GM12878 (cell line): ENCODE results near the gene UBC.

Source experiments
- CHD2 ChIP-seq: IDR thresholded peaks from 2 replicates; pipeline ENCODE4 v1.6.1; 2011; ENCODE audit warnings: low read depth, low read length, improper control_type of control experiment, borderline replicate concordance
- CTCF ChIP-seq, 3 experiments: IDR thresholded peaks in 2 of 3; conservative IDR thresholded peaks in 1 of 3; 2 replicates each; pipeline ENCODE4 v1.5.1; 2011; ENCODE audit warnings: low read depth in 3 of 3, low read length in 3 of 3, mild to moderate bottlenecking in 3 of 3, control low read depth in 2 of 3, moderate library complexity in 2 of 3, inconsistent platforms in 1 of 3, mixed read lengths in 1 of 3; ENCODE audit not compliant: control insufficient read depth in 2 of 3, insufficient read depth in 1 of 3; ENCODE audit errors: extremely low read depth in 1 of 3
- EP300 ChIP-seq, 2 experiments: fragments of 150-350 bp in 1 of 2; IDR thresholded peaks; 2 replicates each; pipeline ENCODE4 v1.6.1; 2011 to 2012; ENCODE audit warnings: low read depth in 2 of 2, low read length in 2 of 2, borderline replicate concordance in 1 of 2, improper control_type of control experiment in 1 of 2, inconsistent platforms in 1 of 2; ENCODE audit not compliant: control insufficient read depth in 1 of 2
- GABPA ChIP-seq: IDR thresholded peaks from 2 replicates; pipeline ENCODE4 v1.6.1; 2014; ENCODE audit warnings: antibody characterized with exemption, low read depth, mild to moderate bottlenecking, inconsistent platforms
- HCFC1 ChIP-seq: fragments of 150-350 bp; IDR thresholded peaks from 2 replicates; pipeline ENCODE4 v1.6.1; 2014; ENCODE audit warnings: low read length
- KDM1A ChIP-seq: fragments of 200-600 bp; sonication (generic); IDR thresholded peaks from 2 replicates; pipeline ENCODE4 v1.6.1; 2016; ENCODE audit warnings: borderline replicate concordance
- MLLT1 ChIP-seq: fragments of 450-650 bp; IDR thresholded peaks from 2 replicates; pipeline ENCODE4 v1.6.1; 2016; ENCODE audit warnings: mild to moderate bottlenecking
- POLR2A ChIP-seq: IDR thresholded peaks from 2 replicates; pipeline ENCODE4 v1.6.1; 2011; ENCODE audit warnings: low read depth, mild to moderate bottlenecking, low read length
- POLR2AphosphoS2 ChIP-seq: IDR thresholded peaks from 2 replicates; pipeline ENCODE4 v1.6.1; 2011; ENCODE audit warnings: low read depth, mild to moderate bottlenecking, low read length, improper control_type of control experiment, moderate library complexity
- RAD51 ChIP-seq: fragments of 450-650 bp; IDR thresholded peaks from 2 replicates; pipeline ENCODE4 v1.6.1; 2016; ENCODE audit warnings: moderate library complexity, mild to moderate bottlenecking, inconsistent platforms
- SMC3 ChIP-seq: IDR thresholded peaks from 2 replicates; pipeline ENCODE4 v1.6.1; 2011; ENCODE audit warnings: low read length, improper control_type of control experiment, borderline replicate concordance
- TAF1 ChIP-seq: IDR thresholded peaks from 2 replicates; pipeline ENCODE4 v1.6.1; 2011; ENCODE audit warnings: mild to moderate bottlenecking, low read depth, low read length, borderline replicate concordance
- USF2 ChIP-seq: IDR thresholded peaks from 2 replicates; pipeline ENCODE4 v1.6.1; 2011; ENCODE audit warnings: low read depth, low read length, improper control_type of control experiment, borderline replicate concordance
- ZNF384 ChIP-seq: IDR thresholded peaks from 2 replicates; pipeline ENCODE4 v1.6.1; 2012; ENCODE audit warnings: low read depth, mild to moderate bottlenecking, low read length, improper control_type of control experiment, borderline replicate concordance

- TF ChIP-seq CHD2 (no peak), KDM1A (no peak), CTCF (IDR thresholded peaks at IDR 0.05 in 2 of 3, conservative IDR thresholded peaks at IDR 0.05 in 1 of 3; ENCODE audit: control insufficient read depth in 2 of 3, extremely low read depth in 1 of 3, insufficient read depth in 1 of 3, low read depth in 3 of 3, low read length in 3 of 3) (peak; percentile 61 to 66 (median 63)), GABPA (no peak), RAD51 (no peak), POLR2A (no peak), MLLT1 (no peak), POLR2AphosphoS2 (no peak; the same call in 1 of the 2 replicates), USF2 (no peak), EP300 (IDR thresholded peaks at IDR 0.05; ENCODE audit: borderline replicate concordance in 1 of 2, control insufficient read depth in 1 of 2, low read depth in 2 of 2, low read length in 2 of 2) (no peak), HCFC1 (no peak), ZNF384 (no peak), TAF1 (no peak), SMC3 (no peak)
Measured at GRCh38 chr12:124913474-124914391, 717 bp downstream of the UBC start.
